Liver (tissue), 9 donors: ENCODE measurements around the gene SKA1. TPM values are rescaled to one million over a fixed set of nuclear protein-coding genes. Genes with fewer than 3 reads are reported as not detected.

Experiments used
- DNase-seq: peaks from one replicate; pipeline ENCODE4 v3.0.0-alpha.2; 2017; ENCODE audit warnings: low spot score
- H3K27ac ChIP-seq, 2 donors: one replicate each; pipeline ENCODE4 v1.7.0; 2013; ENCODE audit warnings: inconsistent platforms in 2 of 2, low read length in 2 of 2, control low read depth in 1 of 2, low read depth in 1 of 2, mild to moderate bottlenecking in 1 of 2
- H3K27me3 ChIP-seq, 4 donors: one replicate each; pipeline versions ENCODE4 v1.6.1 to v1.7.0; 2013; ENCODE audit warnings: low read length in 3 of 4, inconsistent platforms in 1 of 4, mild to moderate bottlenecking in 1 of 4, moderate library complexity in 1 of 4; ENCODE audit not compliant: control insufficient read depth in 4 of 4, insufficient read depth in 4 of 4
- H3K36me3 ChIP-seq, 4 donors: one replicate each; pipeline versions ENCODE4 v1.6.1 to v1.7.0; 2013; ENCODE audit warnings: low read length in 3 of 4, mild to moderate bottlenecking in 3 of 4, low read depth in 1 of 4, moderate library complexity in 1 of 4; ENCODE audit not compliant: control insufficient read depth in 4 of 4, insufficient read depth in 3 of 4
- H3K4me1 ChIP-seq, 4 donors: one replicate each; pipeline versions ENCODE4 v1.6.1 to v1.7.0; 2013; ENCODE audit warnings: low read length in 3 of 4, mild to moderate bottlenecking in 3 of 4, moderate library complexity in 1 of 4; ENCODE audit not compliant: control insufficient read depth in 4 of 4, insufficient read depth in 4 of 4
- H3K4me3 ChIP-seq, 3 donors: one replicate each; pipeline versions ENCODE4 v1.6.1 to v1.7.0; 2013; ENCODE audit warnings: low read length in 3 of 3, control low read depth in 1 of 3, low read depth in 1 of 3, mild to moderate bottlenecking in 1 of 3
- H3K9ac ChIP-seq, 2 donors: one replicate each; pipeline ENCODE4 v1.7.0; 2013; ENCODE audit warnings: low read length in 2 of 2, mild to moderate bottlenecking in 2 of 2, moderate library complexity in 2 of 2, control low read depth in 1 of 2, low read depth in 1 of 2
- H3K9me3 ChIP-seq, 4 donors: one replicate each; pipeline versions ENCODE4 v1.6.1 to v1.7.0; 2013; ENCODE audit warnings: low read length in 3 of 4; ENCODE audit not compliant: control insufficient read depth in 4 of 4
- EGR1 ChIP-seq, 2 donors: IDR thresholded peaks; 2 replicates each; pipeline ENCODE4 v1.6.1; 2016 to 2018; ENCODE audit warnings: antibody characterized with exemption in 2 of 2, low read depth in 2 of 2
- FOXA1 ChIP-seq: IDR thresholded peaks from 2 replicates; pipeline ENCODE4 v1.6.1; 2016; ENCODE audit warnings: antibody characterized with exemption
- FOXA2 ChIP-seq: IDR thresholded peaks from 2 replicates; pipeline ENCODE4 v1.6.1; 2016; ENCODE audit warnings: antibody characterized with exemption
- GABPA ChIP-seq, 2 donors: IDR thresholded peaks in 1 of 2; conservative IDR thresholded peaks in 1 of 2; 2 replicates each; pipeline ENCODE4 v1.6.1; 2016; ENCODE audit warnings: antibody characterized with exemption in 2 of 2, mild to moderate bottlenecking in 1 of 2, moderate library complexity in 1 of 2
- HNF4A ChIP-seq, 2 donors: conservative IDR thresholded peaks; 2 replicates each; pipeline ENCODE4 v1.6.1; 2016; ENCODE audit warnings: antibody characterized with exemption in 2 of 2, mild to moderate bottlenecking in 2 of 2
- HNF4G ChIP-seq: IDR thresholded peaks from 2 replicates; pipeline ENCODE4 v1.6.1; 2016; ENCODE audit warnings: antibody characterized with exemption
- JUND ChIP-seq, 2 donors: IDR thresholded peaks; 2 replicates each; pipeline ENCODE4 v1.6.1; 2016; ENCODE audit warnings: antibody characterized with exemption in 2 of 2
- NR2F2 ChIP-seq: IDR thresholded peaks from 2 replicates; pipeline ENCODE4 v1.6.1; 2016; ENCODE audit warnings: antibody characterized with exemption
- RAD21 ChIP-seq, 2 donors: IDR thresholded peaks; 2 replicates each; pipeline ENCODE4 v1.6.1; 2016; ENCODE audit warnings: antibody characterized with exemption in 2 of 2, mild to moderate bottlenecking in 2 of 2
- RXRA ChIP-seq, 2 donors: IDR thresholded peaks; 2 replicates each; pipeline ENCODE4 v1.6.1; 2017 to 2018; ENCODE audit warnings: antibody characterized with exemption in 2 of 2, mild to moderate bottlenecking in 1 of 2
- SP1 ChIP-seq: IDR thresholded peaks from 2 replicates; pipeline ENCODE4 v1.6.1; 2018; ENCODE audit warnings: antibody characterized with exemption, mild to moderate bottlenecking
- YY1 ChIP-seq: IDR thresholded peaks from 2 replicates; pipeline ENCODE4 v1.6.1; 2016; ENCODE audit warnings: antibody characterized with exemption, mild to moderate bottlenecking
- WGBS: extraction: QIAGEN DNeasy Blood & Tissue Kit; methylation state at CpG from one replicate; pipeline ENCODE4 v1.1.7; 2013; 5-methylcytosine and 5-hydroxymethylcytosine counted together
- polyA plus RNA-seq, 2 donors: library from polyadenylated mRNA; stranded (reverse) in 1 of 2; unstranded in 1 of 2; fragments of 200-250 nt in 1 of 2; fragments of >200 nt in 1 of 2; fragmentation: Nextera tagmentation in 1 of 2; extraction: Ambion mirVana in 1 of 2; gene quantifications; one replicate each; pipeline versions ENCODE4 v1.2.1 to v1.2.3, GENCODE V29; 2013 to 2015
- total RNA-seq, 2 donors: library from RNA; depleted of rRNA; stranded (reverse); fragments of >200 nt; gene quantifications; one replicate each; pipeline ENCODE4 v1.2.3, GENCODE V29; 2014
- TF ChIP-seq, protein P1 (sequence below): IDR thresholded peaks from 2 replicates; pipeline ENCODE4 v1.6.1; 2016; ENCODE audit warnings: antibody characterized with exemption
- TF ChIP-seq, protein P2 (sequence below): fragments of 150-350 bp; IDR thresholded peaks from 2 replicates; pipeline ENCODE4 v1.5.1; 2017; ENCODE audit warnings: improper control_type of control experiment, low read depth, low read length; ENCODE audit not compliant: missing input control
- TF ChIP-seq, protein P3 (sequence below): IDR thresholded peaks from 2 replicates; pipeline ENCODE4 v1.6.1; 2016; ENCODE audit warnings: antibody characterized with exemption
- TF ChIP-seq, protein P4 (sequence below): IDR thresholded peaks from 2 replicates; pipeline ENCODE4 v1.6.1; 2016; ENCODE audit warnings: antibody characterized with exemption
- TF ChIP-seq, protein P5 (sequence below): IDR thresholded peaks from 2 replicates; pipeline ENCODE4 v1.6.1; 2016; ENCODE audit warnings: antibody characterized with exemption, mild to moderate bottlenecking
- donor health status: healthy.
- donor health status: healthy.
- donor health status: healthy.
- donor health status: healthy.
- donor health status: healthy.

SKA1 gene
- total and polyA plus RNA-seq, 4 donors: 0.08 to 18.7 (median 0.52) TPM

DNA sequence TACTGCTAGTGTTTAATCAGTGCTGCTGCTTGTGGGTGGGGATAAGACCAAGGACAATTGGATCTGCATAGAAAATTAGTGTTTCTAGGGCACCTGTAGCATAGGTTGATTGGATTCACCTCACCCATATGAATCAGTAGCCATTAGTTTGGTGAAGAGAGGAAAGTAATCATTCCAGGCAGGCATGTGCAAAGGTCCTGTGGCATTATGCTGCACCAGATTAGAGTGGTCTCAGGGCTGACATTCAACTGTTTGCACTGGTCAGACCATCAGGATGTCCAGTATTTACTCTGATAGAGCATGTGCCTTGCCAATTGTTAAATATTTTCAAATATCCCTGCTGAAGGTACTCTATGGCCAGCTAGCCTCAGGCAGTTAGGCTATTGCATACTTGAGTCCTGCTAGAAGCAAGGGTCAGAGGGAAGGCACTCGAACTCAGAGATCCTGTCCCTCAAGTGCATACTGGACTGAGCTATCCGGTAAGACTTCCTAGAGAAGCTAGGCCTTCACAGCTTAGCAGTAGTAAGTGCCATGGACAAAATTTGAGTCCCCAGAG lies 64.7 kb downstream of the SKA1 start:
- Histone ChIP-seq H3K4me3 (no peak overlapping the region), H3K36me3 (no peaks in the 10 kb centered on the region), H3K9me3 (peaks cover 0 to 1% (median 0%) of the 10 kb centered on the region in 4 donors), H3K27ac (no peak overlapping the region), H3K9ac (no peak overlapping the region), H3K27me3 (no peaks in the 10 kb centered on the region), H3K4me1 (no peaks in the 10 kb centered on the region)
- TF ChIP-seq GABPA (IDR thresholded peaks at IDR 0.05 in 1 of 2, conservative IDR thresholded peaks at IDR 0.05 in 1 of 2) (no peak), YY1 (no peak), SP1 (no peak), HNF4A (conservative IDR thresholded peaks at IDR 0.05) (no peak), RAD21 (IDR thresholded peaks at IDR 0.05) (no peak), RXRA (IDR thresholded peaks at IDR 0.05) (no peak), EGR1 (IDR thresholded peaks at IDR 0.05; ENCODE audit: low read depth in 2 of 2) (no peak), FOXA2 (no peak), HNF4G (no peak), FOXA1 (no peak), JUND (IDR thresholded peaks at IDR 0.05) (no peak)
- TF ChIP-seq, protein P1, sequence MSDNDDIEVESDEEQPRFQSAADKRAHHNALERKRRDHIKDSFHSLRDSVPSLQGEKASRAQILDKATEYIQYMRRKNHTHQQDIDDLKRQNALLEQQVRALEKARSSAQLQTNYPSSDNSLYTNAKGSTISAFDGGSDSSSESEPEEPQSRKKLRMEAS: no peak
- TF ChIP-seq, protein P2, sequence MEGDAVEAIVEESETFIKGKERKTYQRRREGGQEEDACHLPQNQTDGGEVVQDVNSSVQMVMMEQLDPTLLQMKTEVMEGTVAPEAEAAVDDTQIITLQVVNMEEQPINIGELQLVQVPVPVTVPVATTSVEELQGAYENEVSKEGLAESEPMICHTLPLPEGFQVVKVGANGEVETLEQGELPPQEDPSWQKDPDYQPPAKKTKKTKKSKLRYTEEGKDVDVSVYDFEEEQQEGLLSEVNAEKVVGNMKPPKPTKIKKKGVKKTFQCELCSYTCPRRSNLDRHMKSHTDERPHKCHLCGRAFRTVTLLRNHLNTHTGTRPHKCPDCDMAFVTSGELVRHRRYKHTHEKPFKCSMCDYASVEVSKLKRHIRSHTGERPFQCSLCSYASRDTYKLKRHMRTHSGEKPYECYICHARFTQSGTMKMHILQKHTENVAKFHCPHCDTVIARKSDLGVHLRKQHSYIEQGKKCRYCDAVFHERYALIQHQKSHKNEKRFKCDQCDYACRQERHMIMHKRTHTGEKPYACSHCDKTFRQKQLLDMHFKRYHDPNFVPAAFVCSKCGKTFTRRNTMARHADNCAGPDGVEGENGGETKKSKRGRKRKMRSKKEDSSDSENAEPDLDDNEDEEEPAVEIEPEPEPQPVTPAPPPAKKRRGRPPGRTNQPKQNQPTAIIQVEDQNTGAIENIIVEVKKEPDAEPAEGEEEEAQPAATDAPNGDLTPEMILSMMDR: no peak
- TF ChIP-seq, protein P3, sequence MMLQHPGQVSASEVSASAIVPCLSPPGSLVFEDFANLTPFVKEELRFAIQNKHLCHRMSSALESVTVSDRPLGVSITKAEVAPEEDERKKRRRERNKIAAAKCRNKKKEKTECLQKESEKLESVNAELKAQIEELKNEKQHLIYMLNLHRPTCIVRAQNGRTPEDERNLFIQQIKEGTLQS: no peak
- TF ChIP-seq, protein P4, sequence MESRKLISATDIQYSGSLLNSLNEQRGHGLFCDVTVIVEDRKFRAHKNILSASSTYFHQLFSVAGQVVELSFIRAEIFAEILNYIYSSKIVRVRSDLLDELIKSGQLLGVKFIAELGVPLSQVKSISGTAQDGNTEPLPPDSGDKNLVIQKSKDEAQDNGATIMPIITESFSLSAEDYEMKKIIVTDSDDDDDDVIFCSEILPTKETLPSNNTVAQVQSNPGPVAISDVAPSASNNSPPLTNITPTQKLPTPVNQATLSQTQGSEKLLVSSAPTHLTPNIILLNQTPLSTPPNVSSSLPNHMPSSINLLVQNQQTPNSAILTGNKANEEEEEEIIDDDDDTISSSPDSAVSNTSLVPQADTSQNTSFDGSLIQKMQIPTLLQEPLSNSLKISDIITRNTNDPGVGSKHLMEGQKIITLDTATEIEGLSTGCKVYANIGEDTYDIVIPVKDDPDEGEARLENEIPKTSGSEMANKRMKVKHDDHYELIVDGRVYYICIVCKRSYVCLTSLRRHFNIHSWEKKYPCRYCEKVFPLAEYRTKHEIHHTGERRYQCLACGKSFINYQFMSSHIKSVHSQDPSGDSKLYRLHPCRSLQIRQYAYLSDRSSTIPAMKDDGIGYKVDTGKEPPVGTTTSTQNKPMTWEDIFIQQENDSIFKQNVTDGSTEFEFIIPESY: no peak
- no peak for DNase-seq
- WGBS: 85% methylated on average over 2 of the region's 2 CpGs

DNA sequence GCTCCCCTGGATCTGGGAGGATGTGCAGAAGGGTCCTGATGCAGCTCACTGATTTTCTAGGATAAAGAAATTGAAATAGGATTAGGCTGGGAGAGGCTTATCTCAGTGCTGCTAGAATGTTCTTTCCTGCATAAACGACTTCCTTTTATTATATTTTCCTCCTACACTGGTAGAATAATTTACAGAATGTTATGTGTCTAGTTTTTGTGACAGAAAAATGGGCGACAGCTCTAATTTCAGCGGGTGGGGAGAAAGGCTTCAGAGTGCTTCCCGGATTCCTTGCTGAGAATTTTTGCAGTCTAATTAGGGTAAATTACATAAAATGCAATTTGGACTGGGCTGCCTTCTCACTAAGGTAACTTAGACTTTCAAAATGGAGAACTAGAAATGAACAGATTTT lies 66.2 kb downstream of the SKA1 start:
- 72% methylated on average over 4 of the region's 4 CpGs for WGBS
- no peak overlapping the region for H3K9ac ChIP-seq
- H3K9me3 ChIP-seq: peaks cover 0 to 2% (median 0%) of the 10 kb centered on the region in 4 donors
- DNase-seq: no peak
- H3K27me3 ChIP-seq: no peaks in the 10 kb centered on the region
- TF ChIP-seq SP1 (no peak), RAD21 (IDR thresholded peaks at IDR 0.05) (no peak), FOXA2 (no peak), RXRA (IDR thresholded peaks at IDR 0.05) (no peak), YY1 (no peak), HNF4G (no peak), GABPA (IDR thresholded peaks at IDR 0.05 in 1 of 2, conservative IDR thresholded peaks at IDR 0.05 in 1 of 2) (no peak), NR2F2 (no peak), JUND (IDR thresholded peaks at IDR 0.05) (no peak)
- TF ChIP-seq, protein P5, sequence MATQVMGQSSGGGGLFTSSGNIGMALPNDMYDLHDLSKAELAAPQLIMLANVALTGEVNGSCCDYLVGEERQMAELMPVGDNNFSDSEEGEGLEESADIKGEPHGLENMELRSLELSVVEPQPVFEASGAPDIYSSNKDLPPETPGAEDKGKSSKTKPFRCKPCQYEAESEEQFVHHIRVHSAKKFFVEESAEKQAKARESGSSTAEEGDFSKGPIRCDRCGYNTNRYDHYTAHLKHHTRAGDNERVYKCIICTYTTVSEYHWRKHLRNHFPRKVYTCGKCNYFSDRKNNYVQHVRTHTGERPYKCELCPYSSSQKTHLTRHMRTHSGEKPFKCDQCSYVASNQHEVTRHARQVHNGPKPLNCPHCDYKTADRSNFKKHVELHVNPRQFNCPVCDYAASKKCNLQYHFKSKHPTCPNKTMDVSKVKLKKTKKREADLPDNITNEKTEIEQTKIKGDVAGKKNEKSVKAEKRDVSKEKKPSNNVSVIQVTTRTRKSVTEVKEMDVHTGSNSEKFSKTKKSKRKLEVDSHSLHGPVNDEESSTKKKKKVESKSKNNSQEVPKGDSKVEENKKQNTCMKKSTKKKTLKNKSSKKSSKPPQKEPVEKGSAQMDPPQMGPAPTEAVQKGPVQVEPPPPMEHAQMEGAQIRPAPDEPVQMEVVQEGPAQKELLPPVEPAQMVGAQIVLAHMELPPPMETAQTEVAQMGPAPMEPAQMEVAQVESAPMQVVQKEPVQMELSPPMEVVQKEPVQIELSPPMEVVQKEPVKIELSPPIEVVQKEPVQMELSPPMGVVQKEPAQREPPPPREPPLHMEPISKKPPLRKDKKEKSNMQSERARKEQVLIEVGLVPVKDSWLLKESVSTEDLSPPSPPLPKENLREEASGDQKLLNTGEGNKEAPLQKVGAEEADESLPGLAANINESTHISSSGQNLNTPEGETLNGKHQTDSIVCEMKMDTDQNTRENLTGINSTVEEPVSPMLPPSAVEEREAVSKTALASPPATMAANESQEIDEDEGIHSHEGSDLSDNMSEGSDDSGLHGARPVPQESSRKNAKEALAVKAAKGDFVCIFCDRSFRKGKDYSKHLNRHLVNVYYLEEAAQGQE: no peak
- TF ChIP-seq, protein P1: no peak
- TF ChIP-seq, protein P4: no peak
- TF ChIP-seq, protein P3: no peak
- no peaks in the 10 kb centered on the region for H3K4me1 ChIP-seq
- H3K4me3 ChIP-seq: no peak overlapping the region
- H3K27ac ChIP-seq: no peak overlapping the region
- H3K36me3 ChIP-seq: no peaks in the 10 kb centered on the region
